ENCODE data around the gene ADCY1. TPM values are rescaled to one million over a fixed set of nuclear protein-coding genes. Genes with fewer than 3 reads are reported as not detected.
A peak's percentile ranks its signal among the peaks of the same experiment; 100 is the strongest.

ADCY1 gene
- total and polyA plus RNA-seq, 5 experiments from 2014 or later: 0.02 to 0.04 TPM; not detected in 3

- Mint-ChIP-seq H3K4me1 (peaks cover 0 to 2% (median 0%) of the 10 kb centered on the region in 4 donors), H3K27me3 (peaks cover 2 to 25% (median 25%) of the 10 kb centered on the region in 5 donors), H3K36me3 (no peaks in the 10 kb centered on the region), H3K27ac (no peak overlapping the region), H3K4me3 (no peak overlapping the region), H3K9me3 (no peaks in the 10 kb centered on the region)
- POLR2A ChIA-PET: no interaction called here
- DNase-seq: peak in 1 of 10 donors; percentile 41
- no peak for ATAC-seq
These were observed 110.9 kb downstream of the ADCY1 start for GRCh38 chr7:45684910-45685618.

GRCh38 chr7:45685619-45686240 lies 111.6 kb downstream of the ADCY1 start:
- H3K4me1 Mint-ChIP-seq: peaks cover 0 to 2% (median 0%) of the 10 kb centered on the region in 4 donors
- POLR2A ChIA-PET: no interaction called here
- H3K36me3 Mint-ChIP-seq: no peaks in the 10 kb centered on the region
- ATAC-seq: no peak
- peak in 1 of 10 donors; percentile 37 for DNase-seq
- H3K4me3 Mint-ChIP-seq: no peak overlapping the region
- peaks cover 2 to 24% (median 19%) of the 10 kb centered on the region in 5 donors for H3K27me3 Mint-ChIP-seq
- no peaks in the 10 kb centered on the region for H3K9me3 Mint-ChIP-seq
- no peak overlapping the region for H3K27ac Mint-ChIP-seq

GRCh38 chr7:45686441-45687184 lies 112.4 kb downstream of the ADCY1 start:
- DNase-seq (peak in 1 of 10 donors; percentile 54), ATAC-seq (no peak)
- peaks cover 0 to 18% (median 10%) of the 10 kb centered on the region in 5 donors for H3K27me3 Mint-ChIP-seq
- no peaks in the 10 kb centered on the region for H3K36me3 Mint-ChIP-seq
- H3K9me3 Mint-ChIP-seq: no peaks in the 10 kb centered on the region
- POLR2A ChIA-PET: no interaction called here
- H3K27ac Mint-ChIP-seq: no peak overlapping the region
- no peak overlapping the region for H3K4me3 Mint-ChIP-seq
- peaks cover 0 to 2% (median 0%) of the 10 kb centered on the region in 4 donors for H3K4me1 Mint-ChIP-seq

GRCh38 chr7:45687185-45687560 lies 113.0 kb downstream of the ADCY1 start:
- POLR2A ChIA-PET: no interaction called here
- Mint-ChIP-seq H3K4me3 (no peak overlapping the region), H3K9me3 (no peaks in the 10 kb centered on the region), H3K36me3 (no peaks in the 10 kb centered on the region), H3K27me3 (peaks cover 0 to 15% (median 8%) of the 10 kb centered on the region in 5 donors), H3K4me1 (peaks cover 0 to 2% (median 0%) of the 10 kb centered on the region in 4 donors), H3K27ac (no peak overlapping the region)
- ATAC-seq: no peak
- DNase-seq: peak in 1 of 10 donors; percentile 22

- ATAC-seq (no peak), DNase-seq (peak in 1 of 10 donors; percentile 6)
- no peak overlapping the region for H3K27ac Mint-ChIP-seq
- H3K27me3 Mint-ChIP-seq: peaks cover 0 to 15% (median 6%) of the 10 kb centered on the region in 5 donors
- POLR2A ChIA-PET: no interaction called here
- no peaks in the 10 kb centered on the region for H3K9me3 Mint-ChIP-seq
- no peak overlapping the region for H3K4me3 Mint-ChIP-seq
- H3K36me3 Mint-ChIP-seq: no peaks in the 10 kb centered on the region
- peaks cover 0 to 2% (median 0%) of the 10 kb centered on the region in 4 donors for H3K4me1 Mint-ChIP-seq
These were observed 113.6 kb downstream of the ADCY1 start for GRCh38 chr7:45687721-45688120.

- no peak overlapping the region for H3K27ac Mint-ChIP-seq
- H3K4me1 Mint-ChIP-seq: peaks cover 0 to 2% (median 0%) of the 10 kb centered on the region in 4 donors
- ATAC-seq (no peak), DNase-seq (no peak)
- H3K9me3 Mint-ChIP-seq: no peaks in the 10 kb centered on the region
- POLR2A ChIA-PET: no interaction called here
- no peaks in the 10 kb centered on the region for H3K36me3 Mint-ChIP-seq
- peaks cover 0 to 15% (median 2%) of the 10 kb centered on the region in 5 donors for H3K27me3 Mint-ChIP-seq
- H3K4me3 Mint-ChIP-seq: no peak overlapping the region
These were observed 114.2 kb downstream of the ADCY1 start for GRCh38 chr7:45688382-45688781.

- no peaks in the 10 kb centered on the region for H3K36me3 Mint-ChIP-seq
- no peak overlapping the region for H3K4me3 Mint-ChIP-seq
- POLR2A ChIA-PET: no interaction called here
- H3K27ac Mint-ChIP-seq: no peak overlapping the region
- ATAC-seq (no peak), DNase-seq (peak in 1 of 10 donors; percentile 30)
- H3K9me3 Mint-ChIP-seq: no peaks in the 10 kb centered on the region
- peaks cover 0 to 15% (median 2%) of the 10 kb centered on the region in 5 donors for H3K27me3 Mint-ChIP-seq
- H3K4me1 Mint-ChIP-seq: peaks cover 0 to 2% (median 0%) of the 10 kb centered on the region in 4 donors
These were observed 115.0 kb downstream of the ADCY1 start for GRCh38 chr7:45689011-45689796.

GRCh38 chr7:45689797-45690761 lies 115.9 kb downstream of the ADCY1 start:
- POLR2A ChIA-PET: interaction anchor here (0.6 kb wide), 1 partner anchor 16 kb away, joined by 3 read pairs; no protein-coding TSS in a partner anchor
- peaks cover 0 to 10% (median 2%) of the 10 kb centered on the region in 5 donors for H3K27me3 Mint-ChIP-seq
- no peak overlapping the region for H3K27ac Mint-ChIP-seq
- peak in 1 of 10 donors; percentile 31 for DNase-seq
- no peak overlapping the region for H3K4me3 Mint-ChIP-seq
- no peaks in the 10 kb centered on the region for H3K36me3 Mint-ChIP-seq
- peaks cover 0 to 2% (median 0%) of the 10 kb centered on the region in 4 donors for H3K4me1 Mint-ChIP-seq
- ATAC-seq: no peak
- H3K9me3 Mint-ChIP-seq: no peaks in the 10 kb centered on the region

GRCh38 chr7:45690762-45691150 lies 116.6 kb downstream of the ADCY1 start:
- Mint-ChIP-seq H3K27me3 (peaks cover 0 to 9% (median 2%) of the 10 kb centered on the region in 5 donors), H3K9me3 (no peaks in the 10 kb centered on the region), H3K4me3 (no peak overlapping the region), H3K27ac (no peak overlapping the region), H3K4me1 (no peaks in the 10 kb centered on the region), H3K36me3 (no peaks in the 10 kb centered on the region)
- ATAC-seq (no peak), DNase-seq (no peak)
- POLR2A ChIA-PET: interaction anchor here (0.6 kb wide), 1 partner anchor 17 kb away, joined by 3 read pairs; no protein-coding TSS in a partner anchor

- no peak overlapping the region for H3K27ac Mint-ChIP-seq
- POLR2A ChIA-PET: no interaction called here
- ATAC-seq (no peak), DNase-seq (peak in 2 of 10 donors; percentile 2 to 8)
- peaks cover 0 to 9% (median 2%) of the 10 kb centered on the region in 5 donors for H3K27me3 Mint-ChIP-seq
- H3K4me1 Mint-ChIP-seq: no peaks in the 10 kb centered on the region
- no peaks in the 10 kb centered on the region for H3K36me3 Mint-ChIP-seq
- H3K9me3 Mint-ChIP-seq: no peaks in the 10 kb centered on the region
- no peak overlapping the region for H3K4me3 Mint-ChIP-seq
These were observed 117.0 kb downstream of the ADCY1 start for GRCh38 chr7:45691155-45691656.

- peak in 2 of 10 donors; percentile 1 to 34 for DNase-seq
- Mint-ChIP-seq H3K27me3 (peaks cover 0 to 9% (median 2%) of the 10 kb centered on the region in 5 donors), H3K27ac (no peak overlapping the region), H3K9me3 (no peaks in the 10 kb centered on the region), H3K36me3 (no peaks in the 10 kb centered on the region), H3K4me3 (no peak overlapping the region), H3K4me1 (no peaks in the 10 kb centered on the region)
- ATAC-seq: no peak
- POLR2A ChIA-PET: no interaction called here
These were observed 117.9 kb downstream of the ADCY1 start for GRCh38 chr7:45692031-45692430.
